Measurements from ENCODE around the gene NUDT8.

- TF ChIP-seq POLR2A (IDR thresholded peaks at IDR 0.05; ENCODE audit: low read length) (no peak), GATA1 (IDR thresholded peaks at IDR 0.05; ENCODE audit: low read depth, low read length) (no peak)
These were observed 29.3 kb downstream of the NUDT8 start for GRCh38 chr11:67600324-67601029.

All from erythroblast (primary cell).